MCF 10A (cell line): ENCODE measurements around the gene TMEM117. TPM values are rescaled to one million over a fixed set of nuclear protein-coding genes. Genes with fewer than 3 reads are reported as not detected.

Experiments used
- BruUV-seq: library from RNA; stranded (reverse); fragments of 400-500 nt; replicated peaks from 2 replicates; lab custom pipeline; 2021; lab: Mats Ljungman, UMichigan
- CTCF ChIA-PET: fragments of 300-600 bp; sonication (Branson Sonifier 250); formaldehyde crosslinking; extraction: SDS; loops from one replicate; lab custom pipeline; 2021; ENCODE audit warnings: antibody characterized with exemption, inconsistent platforms; lab: Yijun Ruan, JAX
- POLR2A ChIA-PET: fragments of 300-600, 350-650 bp; sonication (Branson Sonifier 250); formaldehyde crosslinking; extraction: SDS; loops from one replicate; lab custom pipeline; 2020; ENCODE audit warnings: antibody characterized with exemption, inconsistent platforms; lab: Yijun Ruan, JAX
- DNase-seq: peaks from one replicate; pipeline ENCODE4 v3.0.0-alpha.2; 2018; ENCODE audit not compliant: unreplicated experiment
- H3K27ac Mint-ChIP-seq: one replicate; pipeline ENCODE4 v1.8.0; 2022; ENCODE audit warnings: mild to moderate bottlenecking, low read depth, mixed read lengths; ENCODE audit not compliant: unreplicated experiment
- H3K27me3 Mint-ChIP-seq: one replicate; pipeline ENCODE4 v1.8.0; 2022; ENCODE audit warnings: mixed read lengths; ENCODE audit not compliant: insufficient read depth, unreplicated experiment
- H3K36me3 Mint-ChIP-seq: one replicate; pipeline ENCODE4 v1.8.0; 2022; ENCODE audit warnings: mild to moderate bottlenecking, moderate library complexity, mixed read lengths; ENCODE audit not compliant: insufficient read depth, unreplicated experiment
- H3K4me1 Mint-ChIP-seq: one replicate; pipeline ENCODE4 v1.8.0; 2022; ENCODE audit warnings: mixed read lengths; ENCODE audit not compliant: insufficient read depth, unreplicated experiment
- H3K4me3 Mint-ChIP-seq: one replicate; pipeline ENCODE4 v1.8.0; 2022; ENCODE audit warnings: mild to moderate bottlenecking, moderate library complexity, mixed read lengths; ENCODE audit not compliant: unreplicated experiment
- H3K9me3 Mint-ChIP-seq: one replicate; pipeline ENCODE4 v1.8.0; 2022; ENCODE audit warnings: mixed read lengths; ENCODE audit not compliant: unreplicated experiment
- CTCF ChIP-seq: fragments of 200-600 bp; IDR thresholded peaks from one replicate; pipeline ENCODE4 v1.8.0; 2022; ENCODE audit warnings: antibody characterized with exemption, mild to moderate bottlenecking; ENCODE audit not compliant: unreplicated experiment
- intact Hi-C: fragments of 100-400 bp; cut with micrococcal nuclease; formaldehyde crosslinking; loops from 2 replicates; pipeline ENCODE4 v1.14.1; 2022
- total RNA-seq: library from RNA; stranded (reverse); gene quantifications from 2 replicates; pipeline ENCODE4 v1.2.3, GENCODE V29; 2022

Gene TMEM117
- total RNA-seq, 1 experiment from 2014 or later, result 3.2 TPM

DNA sequence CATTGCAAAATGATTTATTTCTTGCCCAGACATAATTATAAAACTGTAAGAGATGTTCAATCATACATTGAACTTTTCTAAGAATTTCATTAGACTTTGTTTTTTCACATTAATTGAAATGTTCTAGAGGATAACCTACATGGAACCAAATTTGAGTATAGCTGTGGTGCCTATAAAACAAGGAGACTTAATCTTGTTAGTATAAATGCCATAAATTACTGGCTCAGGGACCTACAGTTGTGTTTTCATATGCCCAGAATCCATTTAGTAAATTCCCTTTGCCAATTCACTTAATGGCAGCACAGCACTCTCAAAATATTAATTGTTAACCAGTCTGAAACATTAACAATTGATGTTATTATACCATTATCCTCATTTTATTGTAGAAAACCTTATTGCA is 551.7 kb downstream of the TMEM117 start:
- CTCF ChIA-PET, result no interaction called here
- no peak for TF ChIP-seq CTCF
- Mint-ChIP-seq H3K4me3 (no peak overlapping the region), H3K9me3 (no peaks in the 10 kb centered on the region), H3K36me3 (no peaks in the 10 kb centered on the region), H3K4me1 (no peaks in the 10 kb centered on the region), H3K27ac (no peak overlapping the region), H3K27me3 (no peaks in the 10 kb centered on the region)
- DNase-seq, result no peak
- no TSS peak for BruUV-seq
- intact Hi-C loops, result no loop called here
- POLR2A ChIA-PET, result no interaction called here

DNA sequence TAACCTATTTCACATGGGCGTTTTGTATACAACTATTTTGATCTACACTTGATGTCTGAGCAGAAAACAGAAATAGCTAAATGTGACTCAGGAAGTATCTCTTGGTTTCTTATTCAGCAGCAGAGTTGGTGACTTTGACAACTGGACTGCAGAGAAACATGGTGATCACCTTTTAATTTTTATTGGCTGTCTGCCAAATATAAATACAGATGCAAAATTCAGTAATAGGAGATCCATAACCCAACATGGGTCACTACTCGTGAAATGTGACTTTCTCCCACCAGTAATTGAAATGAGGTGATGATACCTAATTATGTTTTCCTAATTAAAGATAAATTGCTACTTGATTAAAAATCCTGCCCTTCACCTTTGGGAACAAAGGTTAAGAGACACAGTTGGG is 553.2 kb downstream of the TMEM117 start:
- H3K4me3 Mint-ChIP-seq, result no peak overlapping the region
- DNase-seq, result no peak
- POLR2A ChIA-PET, result no interaction called here
- H3K36me3 Mint-ChIP-seq, result no peaks in the 10 kb centered on the region
- no peaks in the 10 kb centered on the region for H3K9me3 Mint-ChIP-seq
- no peak overlapping the region for H3K27ac Mint-ChIP-seq
- no peaks in the 10 kb centered on the region for H3K4me1 Mint-ChIP-seq
- no peak for TF ChIP-seq CTCF
- no TSS peak for BruUV-seq
- no peaks in the 10 kb centered on the region for H3K27me3 Mint-ChIP-seq
- CTCF ChIA-PET, result interaction anchor here (0.6 kb wide), 1 partner anchor 1290 kb away, joined by 4 read pairs; no protein-coding TSS in a partner anchor
- intact Hi-C loops, result no loop called here

DNA sequence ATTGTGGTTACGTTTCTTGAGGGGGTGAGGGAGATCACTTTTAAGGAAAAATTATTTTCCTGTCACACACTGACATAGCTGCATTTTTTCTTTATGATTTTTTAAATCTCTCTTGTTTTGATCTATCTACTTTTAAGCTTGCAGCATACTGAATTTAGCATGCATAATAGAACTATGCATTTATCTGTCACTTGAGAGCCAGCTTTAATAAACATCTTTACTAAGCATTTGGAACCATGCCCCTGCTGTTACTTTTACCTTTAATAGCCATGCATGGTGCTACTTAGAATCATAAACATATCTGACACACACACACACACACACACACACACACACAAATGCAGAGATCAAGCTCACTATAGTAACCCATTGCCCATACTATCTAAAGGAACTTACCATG is 554.0 kb downstream of the TMEM117 start:
- CTCF ChIA-PET, result interaction anchor here (0.6 to 1.2 kb wide), 2 partner anchors 433 to 589 kb away, joined by 3 to 7 read pairs; no protein-coding TSS in a partner anchor

DNA sequence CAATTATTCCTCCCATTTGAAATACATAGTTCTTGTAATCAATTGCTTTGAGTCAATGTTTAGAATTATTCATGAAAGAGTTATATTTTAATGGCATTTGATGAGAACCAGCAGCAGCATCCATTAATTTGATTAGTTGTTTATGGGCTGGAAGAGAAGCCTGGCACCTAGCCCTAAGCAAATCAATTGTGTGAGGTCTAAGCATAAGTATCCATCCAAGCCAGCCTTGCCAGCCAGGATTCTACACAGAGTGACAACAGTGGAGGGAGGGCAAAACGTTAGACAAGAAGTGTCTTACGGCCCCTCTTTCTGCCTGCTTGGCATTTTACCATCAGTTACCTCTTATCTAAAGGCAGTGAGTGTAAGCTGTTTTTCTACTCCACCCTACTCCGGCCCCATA is 561.8 kb downstream of the TMEM117 start:
- H3K27me3 Mint-ChIP-seq, result no peaks in the 10 kb centered on the region

More for the DNA sequence above, 554.0 kb downstream of the TMEM117 start:
- H3K9me3 Mint-ChIP-seq, result no peaks in the 10 kb centered on the region
- intact Hi-C loops, result no loop called here
- H3K27me3 Mint-ChIP-seq, result no peaks in the 10 kb centered on the region
- H3K4me1 Mint-ChIP-seq, result no peaks in the 10 kb centered on the region
- no peak for TF ChIP-seq CTCF
- H3K4me3 Mint-ChIP-seq, result no peak overlapping the region
- BruUV-seq, result no TSS peak
- DNase-seq, result no peak
- H3K36me3 Mint-ChIP-seq, result no peaks in the 10 kb centered on the region
- POLR2A ChIA-PET, result interaction anchor here (0.5 kb wide), 1 partner anchor 313 kb away, joined by 3 read pairs; no protein-coding TSS in a partner anchor
- H3K27ac Mint-ChIP-seq, result no peak overlapping the region

More for the DNA sequence above, 561.8 kb downstream of the TMEM117 start:
- Mint-ChIP-seq H3K27ac (no peak overlapping the region), H3K4me3 (no peak overlapping the region), H3K4me1 (no peaks in the 10 kb centered on the region), H3K36me3 (no peaks in the 10 kb centered on the region), H3K9me3 (no peaks in the 10 kb centered on the region)
- no peak for TF ChIP-seq CTCF
- DNase-seq, result no peak
- intact Hi-C loops, result no loop called here
- POLR2A ChIA-PET, result no interaction called here
- no TSS peak for BruUV-seq
- CTCF ChIA-PET, result interaction anchor here (0.6 kb wide), 1 partner anchor 1288 kb away, joined by 4 read pairs; no protein-coding TSS in a partner anchor
